Astrocyte of the cerebellum (primary cell): ENCODE data around the gene SFXN5.
"Not testable (repeated sequence)": the region's sequence is repeated elsewhere in the genome, so short reads cannot be mapped to it uniquely, and the experiment has no call there.

Experiments used
- DNase-seq: peaks from one replicate; pipeline ENCODE4 v3.0.0-alpha.2; 2011; ENCODE audit warnings: low read depth
- H3K4me3 ChIP-seq: 2 replicates; pipeline ENCODE4 v1.5.1; 2011; ENCODE audit warnings: mild to moderate bottlenecking, low read depth, low read length, moderate library complexity
- in situ Hi-C: cut with HindIII; loops from 2 replicates; pipeline ENCODE4 v1.10.0; 2017; ENCODE audit warnings: low sequenced_read_pairs
- TF ChIP-seq, protein P1 (sequence below): IDR thresholded peaks from 2 replicates; pipeline ENCODE4 v1.5.1; 2012; ENCODE audit warnings: low read length, low read depth, moderate library complexity, mild to moderate bottlenecking; ENCODE audit errors: missing control alignments

Gene SFXN5

DNA sequence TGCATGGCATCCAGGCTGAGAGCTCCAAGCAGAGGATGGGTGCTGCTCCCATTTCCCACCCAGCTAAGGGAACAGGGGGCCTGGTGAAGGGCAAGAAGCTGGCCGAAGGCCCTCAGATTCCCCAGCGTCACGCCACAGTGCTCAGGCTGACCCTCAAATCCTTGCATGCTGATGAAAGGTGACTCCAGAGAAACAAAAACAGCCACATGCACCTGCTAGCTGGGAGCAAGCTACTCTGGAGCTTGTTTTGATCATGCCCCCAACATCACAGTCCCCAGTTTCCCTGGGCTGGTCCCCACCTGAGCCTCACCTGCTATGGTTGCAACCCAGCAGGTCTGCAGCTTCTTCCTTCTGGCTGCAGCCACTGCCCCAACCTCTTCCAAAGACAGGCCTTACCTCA is 28.0 kb upstream of the SFXN5 start:
- H3K4me3 ChIP-seq: no peak overlapping the region
- no peak for DNase-seq
- TF ChIP-seq, protein P1, sequence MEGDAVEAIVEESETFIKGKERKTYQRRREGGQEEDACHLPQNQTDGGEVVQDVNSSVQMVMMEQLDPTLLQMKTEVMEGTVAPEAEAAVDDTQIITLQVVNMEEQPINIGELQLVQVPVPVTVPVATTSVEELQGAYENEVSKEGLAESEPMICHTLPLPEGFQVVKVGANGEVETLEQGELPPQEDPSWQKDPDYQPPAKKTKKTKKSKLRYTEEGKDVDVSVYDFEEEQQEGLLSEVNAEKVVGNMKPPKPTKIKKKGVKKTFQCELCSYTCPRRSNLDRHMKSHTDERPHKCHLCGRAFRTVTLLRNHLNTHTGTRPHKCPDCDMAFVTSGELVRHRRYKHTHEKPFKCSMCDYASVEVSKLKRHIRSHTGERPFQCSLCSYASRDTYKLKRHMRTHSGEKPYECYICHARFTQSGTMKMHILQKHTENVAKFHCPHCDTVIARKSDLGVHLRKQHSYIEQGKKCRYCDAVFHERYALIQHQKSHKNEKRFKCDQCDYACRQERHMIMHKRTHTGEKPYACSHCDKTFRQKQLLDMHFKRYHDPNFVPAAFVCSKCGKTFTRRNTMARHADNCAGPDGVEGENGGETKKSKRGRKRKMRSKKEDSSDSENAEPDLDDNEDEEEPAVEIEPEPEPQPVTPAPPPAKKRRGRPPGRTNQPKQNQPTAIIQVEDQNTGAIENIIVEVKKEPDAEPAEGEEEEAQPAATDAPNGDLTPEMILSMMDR: no peak
- in situ Hi-C loops: no loop called here

DNA sequence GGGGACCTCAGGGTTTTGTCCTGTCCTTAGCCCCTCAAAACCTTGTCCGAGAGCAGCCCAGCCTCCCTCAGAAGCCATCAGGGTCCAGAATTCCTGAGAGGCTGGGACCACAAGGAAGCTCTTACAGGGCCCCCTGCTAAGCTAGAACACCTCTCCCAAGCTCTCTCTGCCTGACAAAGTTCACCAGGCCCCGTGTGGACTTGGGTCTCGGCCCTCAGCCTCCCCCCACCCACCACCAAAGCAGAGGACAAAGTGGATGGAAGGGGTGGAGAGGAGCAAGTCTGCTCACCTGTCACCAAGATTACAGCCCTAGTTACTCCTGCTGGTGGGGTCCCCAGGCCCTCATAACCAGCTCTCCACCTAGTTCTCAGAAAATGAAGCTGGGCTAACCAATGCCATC is 24.4 kb upstream of the SFXN5 start:
- DNase-seq: no peak
- in situ Hi-C loops: no loop called here
- H3K4me3 ChIP-seq: no peak overlapping the region
- TF ChIP-seq, protein P1: no peak

DNA sequence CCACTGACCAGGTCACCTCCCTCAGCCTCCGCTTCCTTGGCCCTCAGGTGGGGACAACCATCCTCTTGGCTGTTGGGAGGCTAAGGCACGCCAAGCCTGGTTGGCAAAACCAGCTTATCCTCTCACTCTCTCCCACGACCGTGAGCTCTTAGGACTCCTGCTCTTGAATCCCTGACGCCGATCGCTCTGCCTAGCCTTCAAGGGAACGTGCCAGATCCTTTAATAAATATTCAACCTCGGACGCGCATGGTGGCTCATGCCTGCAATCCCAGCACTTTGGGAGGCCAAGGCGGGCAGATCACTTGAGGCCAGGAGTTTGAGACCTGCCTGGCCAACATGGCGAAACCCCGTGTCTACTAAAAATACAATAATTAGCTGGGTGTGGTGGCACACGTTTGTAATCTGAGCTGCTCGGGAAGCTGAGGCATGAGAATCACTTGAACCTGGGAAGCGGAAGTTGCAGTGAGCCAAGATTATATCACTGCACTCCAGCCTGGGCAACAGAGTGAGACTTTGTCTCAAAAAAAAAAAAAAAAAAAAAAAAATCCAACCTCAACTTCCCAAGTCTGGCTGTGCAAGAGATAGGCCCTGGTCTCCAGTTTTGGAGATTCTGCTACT is 22.2 kb upstream of the SFXN5 start:
- DNase-seq, H3K4me3 ChIP-seq, in situ Hi-C loops: not testable (repeated sequence)

DNA sequence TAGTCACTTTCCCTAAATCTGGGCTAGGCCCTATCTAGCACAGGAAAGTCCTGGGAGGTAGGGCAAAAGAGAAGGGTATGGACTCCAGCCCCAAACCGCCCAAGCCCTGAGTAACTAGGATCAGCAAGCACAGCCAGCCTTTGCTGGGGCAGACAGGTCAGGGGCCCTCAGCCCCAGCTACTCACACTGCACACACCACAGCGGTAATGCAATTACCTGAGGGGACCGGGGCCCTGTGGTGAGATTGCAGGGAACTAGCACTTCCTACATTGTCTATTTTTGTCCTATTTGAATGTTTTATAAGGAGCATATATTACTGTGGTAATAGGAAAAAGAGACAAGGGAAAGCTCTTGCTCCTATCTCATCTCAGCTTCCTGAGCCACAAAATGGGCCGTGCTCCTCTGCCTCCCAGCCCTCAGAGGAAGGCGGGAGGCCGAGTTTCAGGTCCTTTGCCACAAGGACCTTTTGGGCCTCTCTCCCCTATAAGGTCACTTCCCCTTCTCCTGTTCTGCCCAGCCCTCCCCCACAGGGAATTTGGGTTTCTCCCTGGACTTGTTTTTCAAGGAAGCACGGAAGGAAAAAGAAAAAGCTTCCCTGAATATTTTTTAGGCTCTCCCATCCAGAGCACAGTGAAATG is 20.8 kb upstream of the SFXN5 start:
- no peak for DNase-seq
- in situ Hi-C loops: no loop called here
- no peak overlapping the region for H3K4me3 ChIP-seq
- TF ChIP-seq, protein P1: no peak

DNA sequence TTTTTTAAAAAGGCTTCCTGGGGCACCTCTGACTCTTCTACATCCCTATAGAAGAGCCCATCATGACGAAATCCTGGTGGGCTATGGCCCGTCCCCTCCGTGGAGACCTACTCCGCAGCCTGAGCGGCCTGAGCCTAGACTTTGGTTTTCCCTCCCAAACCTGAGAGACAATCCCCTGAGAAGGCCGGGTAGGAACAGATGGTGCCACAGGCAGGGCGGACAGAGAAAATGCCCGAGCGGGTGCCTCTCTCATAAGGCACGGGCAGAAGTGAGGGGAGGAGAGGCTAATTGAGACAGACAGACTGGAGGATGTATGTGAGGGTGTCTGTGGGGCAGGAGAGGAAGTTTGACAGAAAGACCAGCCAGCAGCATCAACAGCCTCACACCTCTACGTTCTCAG is 20.2 kb upstream of the SFXN5 start:
- DNase-seq: no peak
- in situ Hi-C loops: no loop called here
- H3K4me3 ChIP-seq: no peak overlapping the region
- TF ChIP-seq, protein P1: no peak

DNA sequence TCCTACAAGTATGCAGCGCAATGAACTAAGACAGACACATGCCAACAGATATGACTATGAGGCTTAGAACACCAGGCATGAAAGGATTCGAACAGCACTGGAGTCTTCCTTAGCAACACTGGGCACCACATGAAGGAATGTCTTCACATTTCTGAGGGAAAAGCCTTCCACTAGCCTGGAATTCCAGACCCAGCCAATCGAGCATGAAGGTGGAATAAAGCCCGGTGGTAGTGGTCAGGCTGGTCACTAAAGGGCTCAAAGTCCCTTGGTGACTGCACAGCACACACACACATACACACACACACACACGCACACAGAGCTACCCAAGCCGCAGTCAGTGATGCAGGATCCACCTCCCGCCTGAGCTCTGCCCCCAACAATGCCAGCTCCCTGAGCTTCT is 19.7 kb upstream of the SFXN5 start:
- no peak overlapping the region for H3K4me3 ChIP-seq
- TF ChIP-seq, protein P1: no peak
- in situ Hi-C loops: no loop called here
- peak; percentile 36 for DNase-seq

DNA sequence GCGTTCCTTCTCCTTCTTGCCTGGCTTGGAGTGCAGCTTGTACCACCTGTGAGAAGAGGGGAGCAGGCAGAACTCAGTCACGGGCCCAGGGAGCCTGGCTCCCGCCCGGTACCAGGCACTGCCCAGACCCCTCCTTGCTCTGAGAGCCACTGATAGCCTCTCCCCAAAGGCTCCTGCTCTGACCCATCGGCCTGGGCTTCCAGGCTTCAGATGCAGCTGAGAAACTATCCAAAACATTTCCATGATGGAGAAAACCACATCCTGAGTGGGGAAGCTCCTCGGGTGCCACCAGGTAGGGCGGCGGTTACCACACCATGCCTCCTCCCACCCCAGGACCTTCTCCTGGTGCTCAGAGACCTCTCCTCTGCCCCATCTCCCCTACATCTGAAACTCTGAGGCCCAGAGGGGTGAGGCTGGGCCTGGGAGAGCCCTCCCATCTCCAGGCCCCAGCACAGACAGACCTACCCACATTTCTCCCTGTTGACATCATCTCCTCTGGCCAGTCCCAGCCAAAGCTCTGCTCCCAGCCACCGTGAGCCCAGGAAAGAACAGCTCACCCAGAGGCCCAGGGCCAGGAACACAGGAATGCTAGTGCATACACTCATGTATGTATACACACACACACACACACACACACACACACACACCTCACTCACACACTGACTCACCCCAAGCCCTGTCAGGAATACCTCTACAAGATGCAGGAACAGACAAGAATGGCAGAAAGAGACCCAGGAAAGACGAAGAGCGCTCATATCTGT is 17.9 kb upstream of the SFXN5 start:
- TF ChIP-seq, protein P1: no peak
- DNase-seq: peak; percentile 96
- H3K4me3 ChIP-seq: no peak overlapping the region
- in situ Hi-C loops: no loop called here
